ENCODE data around the gene ATP6V0D1.

GRCh38 chr16:67411339-67411738 lies 69.6 kb downstream of the ATP6V0D1 start:
- TF ChIP-seq CTCF (IDR thresholded peaks at IDR 0.05; ENCODE audit: low read depth, low read length) = no peak
- TF ChIP-seq EZH2phosphoT487 (IDR thresholded peaks at IDR 0.05; ENCODE audit: low read depth) = no peak

Measured in OCI-LY3 (cell line).